Astrocyte (in vitro differentiated cells and primary cell): ENCODE data around the gene JPT2. TPM values are rescaled to one million over a fixed set of nuclear protein-coding genes. Genes with fewer than 3 reads are reported as not detected.

Experiments used
- DNase-seq: peaks from one replicate; pipeline ENCODE4 v3.0.0-alpha.2; 2010; ENCODE audit warnings: low read depth
- FAIRE-seq: peaks from 2 replicates; lab custom pipeline; 2011; peaks lifted over from hg19 to GRCh38; lab: Jason Lieb, UNC
- H2AFZ ChIP-seq: 2 replicates; pipeline ENCODE4 v1.6.0; 2012; ENCODE audit warnings: low read depth, low read length, inconsistent platforms
- H3K27ac ChIP-seq: 2 replicates; pipeline ENCODE4 v1.5.1; 2011; ENCODE audit warnings: low read depth, low read length, inconsistent platforms
- H3K27me3 ChIP-seq: 2 replicates; pipeline ENCODE4 v1.6.0; 2011; ENCODE audit warnings: low read length, inconsistent platforms; ENCODE audit not compliant: insufficient read depth
- H3K36me3 ChIP-seq: 2 replicates; pipeline ENCODE4 v1.5.1; 2011; ENCODE audit warnings: low read length, inconsistent platforms; ENCODE audit not compliant: insufficient read depth
- H3K4me1 ChIP-seq: 2 replicates; pipeline ENCODE4 v1.5.1; 2011; ENCODE audit warnings: low read length, inconsistent platforms; ENCODE audit not compliant: insufficient read depth
- H3K4me2 ChIP-seq: 2 replicates; pipeline ENCODE4 v1.6.0; 2012; ENCODE audit warnings: low read length, inconsistent platforms
- H3K4me3 ChIP-seq: 2 replicates; pipeline ENCODE4 v1.5.1; 2011; ENCODE audit warnings: low read depth, mild to moderate bottlenecking, low read length, inconsistent platforms; ENCODE audit not compliant: insufficient read depth
- H3K79me2 ChIP-seq: 2 replicates; pipeline ENCODE4 v1.6.0; 2012; ENCODE audit warnings: mild to moderate bottlenecking, low read length, inconsistent platforms; ENCODE audit not compliant: insufficient read depth
- H3K9ac ChIP-seq: 2 replicates; pipeline ENCODE4 v1.6.0; 2012; ENCODE audit warnings: mild to moderate bottlenecking, low read length, inconsistent platforms
- H3K9me3 ChIP-seq: 2 replicates; pipeline ENCODE4 v1.5.1; 2012; ENCODE audit warnings: low read depth, mild to moderate bottlenecking, low read length, inconsistent platforms; ENCODE audit not compliant: insufficient read depth
- H4K20me1 ChIP-seq: 2 replicates; pipeline ENCODE4 v1.6.0; 2012; ENCODE audit warnings: low read length, inconsistent platforms; ENCODE audit not compliant: insufficient read depth
- H3K27ac Mint-ChIP-seq: one replicate; pipeline ENCODE4 v1.8.0; 2021; ENCODE audit warnings: mild to moderate bottlenecking, mixed read lengths; ENCODE audit not compliant: unreplicated experiment
- H3K27me3 Mint-ChIP-seq: one replicate; pipeline ENCODE4 v1.8.0; 2021; ENCODE audit warnings: low read depth, mixed read lengths; ENCODE audit not compliant: unreplicated experiment
- H3K36me3 Mint-ChIP-seq: one replicate; pipeline ENCODE4 v1.8.0; 2021; ENCODE audit warnings: low read depth, mixed read lengths; ENCODE audit not compliant: unreplicated experiment
- H3K4me1 Mint-ChIP-seq: one replicate; pipeline ENCODE4 v1.8.0; 2021; ENCODE audit warnings: low read depth, mixed read lengths; ENCODE audit not compliant: unreplicated experiment
- H3K4me3 Mint-ChIP-seq: one replicate; pipeline ENCODE4 v1.8.0; 2021; ENCODE audit warnings: mild to moderate bottlenecking, moderate library complexity, mixed read lengths; ENCODE audit not compliant: unreplicated experiment
- H3K9me3 Mint-ChIP-seq: one replicate; pipeline ENCODE4 v1.8.0; 2021; ENCODE audit warnings: mild to moderate bottlenecking, mixed read lengths; ENCODE audit not compliant: unreplicated experiment
- EZH2 ChIP-seq: IDR thresholded peaks from 2 replicates; pipeline ENCODE4 v1.6.1; 2012; ENCODE audit warnings: mild to moderate bottlenecking, low read length, inconsistent platforms; ENCODE audit not compliant: insufficient read depth
- total RNA-seq: library from RNA; stranded (reverse); gene quantifications from 2 replicates; pipeline ENCODE4 v1.2.1, GENCODE V29; 2021
- TF ChIP-seq, protein P1 (sequence below): IDR thresholded peaks from 2 replicates; pipeline ENCODE4 v1.5.1; 2011; ENCODE audit warnings: low read depth, mild to moderate bottlenecking, inconsistent platforms, low read length, moderate library complexity; ENCODE audit not compliant: insufficient read depth

The JPT2 gene
- total RNA-seq, 1 donor from 2014 or later: 143 TPM

- DNase-seq: no peak
- peak overlapping the region; percentile 68 for H3K4me2 ChIP-seq
- H2AFZ ChIP-seq: no peak overlapping the region
- no peak for TF ChIP-seq EZH2
- TF ChIP-seq, protein P1, sequence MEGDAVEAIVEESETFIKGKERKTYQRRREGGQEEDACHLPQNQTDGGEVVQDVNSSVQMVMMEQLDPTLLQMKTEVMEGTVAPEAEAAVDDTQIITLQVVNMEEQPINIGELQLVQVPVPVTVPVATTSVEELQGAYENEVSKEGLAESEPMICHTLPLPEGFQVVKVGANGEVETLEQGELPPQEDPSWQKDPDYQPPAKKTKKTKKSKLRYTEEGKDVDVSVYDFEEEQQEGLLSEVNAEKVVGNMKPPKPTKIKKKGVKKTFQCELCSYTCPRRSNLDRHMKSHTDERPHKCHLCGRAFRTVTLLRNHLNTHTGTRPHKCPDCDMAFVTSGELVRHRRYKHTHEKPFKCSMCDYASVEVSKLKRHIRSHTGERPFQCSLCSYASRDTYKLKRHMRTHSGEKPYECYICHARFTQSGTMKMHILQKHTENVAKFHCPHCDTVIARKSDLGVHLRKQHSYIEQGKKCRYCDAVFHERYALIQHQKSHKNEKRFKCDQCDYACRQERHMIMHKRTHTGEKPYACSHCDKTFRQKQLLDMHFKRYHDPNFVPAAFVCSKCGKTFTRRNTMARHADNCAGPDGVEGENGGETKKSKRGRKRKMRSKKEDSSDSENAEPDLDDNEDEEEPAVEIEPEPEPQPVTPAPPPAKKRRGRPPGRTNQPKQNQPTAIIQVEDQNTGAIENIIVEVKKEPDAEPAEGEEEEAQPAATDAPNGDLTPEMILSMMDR: no peak
- peak overlapping the region; percentile 75 for H3K9ac ChIP-seq
- peaks cover 52% of the 10 kb centered on the region for H3K36me3 ChIP-seq
- no peak overlapping the region for H3K4me3 Mint-ChIP-seq
- peak overlapping the region; percentile 97 for H3K27ac Mint-ChIP-seq
- H3K4me1 ChIP-seq: peaks cover 49% of the 10 kb centered on the region
- peaks cover 53% of the 10 kb centered on the region for H3K4me1 Mint-ChIP-seq
- peaks cover 89% of the 10 kb centered on the region for H3K79me2 ChIP-seq
- H3K36me3 Mint-ChIP-seq: peaks cover 34% of the 10 kb centered on the region
- peak overlapping the region; percentile 97 for H3K27ac ChIP-seq
- H3K27me3 ChIP-seq: no peaks in the 10 kb centered on the region
- H3K9me3 Mint-ChIP-seq: no peaks in the 10 kb centered on the region
- no peaks in the 10 kb centered on the region for H3K9me3 ChIP-seq
- H3K4me3 ChIP-seq: no peak overlapping the region
- H4K20me1 ChIP-seq: peaks cover 18% of the 10 kb centered on the region
- H3K27me3 Mint-ChIP-seq: no peaks in the 10 kb centered on the region
- no peak for FAIRE-seq
Measured at GRCh38 chr16:1689853-1690252, 11.8 kb downstream of the JPT2 start.

DNA sequence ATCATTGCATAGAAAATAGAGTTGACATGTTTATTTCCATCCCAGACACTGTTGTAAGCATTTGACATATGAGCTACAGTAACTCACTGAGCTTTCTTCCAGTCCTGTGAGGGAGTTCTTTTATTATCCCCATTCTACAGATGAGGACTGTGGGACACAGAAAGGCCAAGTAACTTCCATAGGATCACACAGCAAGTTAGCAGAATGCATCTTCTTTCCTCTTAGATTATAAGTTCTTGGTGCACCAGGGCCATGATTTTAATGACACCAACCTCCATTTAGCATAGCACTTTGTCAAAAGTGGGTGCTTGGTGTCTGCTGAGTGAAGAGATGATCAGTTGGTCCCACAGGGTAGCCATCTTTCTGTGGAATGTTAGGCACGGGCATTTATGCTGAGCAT, 12.7 kb downstream of the JPT2 start:
- Histone ChIP-seq H2AFZ (no peak overlapping the region), H3K4me1 (peaks cover 49% of the 10 kb centered on the region), H3K79me2 (peaks cover 87% of the 10 kb centered on the region), H3K4me3 (no peak overlapping the region), H3K27ac (peak overlapping the region; percentile 97), H3K9me3 (no peaks in the 10 kb centered on the region), H3K9ac (peak overlapping the region; percentile 69), H3K4me2 (peak overlapping the region; percentile 82), H3K36me3 (peaks cover 45% of the 10 kb centered on the region), H3K27me3 (no peaks in the 10 kb centered on the region), H4K20me1 (peaks cover 14% of the 10 kb centered on the region)
- Mint-ChIP-seq H3K27me3 (no peaks in the 10 kb centered on the region), H3K36me3 (peaks cover 34% of the 10 kb centered on the region), H3K4me3 (no peak overlapping the region), H3K4me1 (peaks cover 53% of the 10 kb centered on the region), H3K9me3 (no peaks in the 10 kb centered on the region), H3K27ac (peak overlapping the region; percentile 22)
- TF ChIP-seq EZH2: no peak
- TF ChIP-seq, protein P1: no peak
- FAIRE-seq (no peak), DNase-seq (no peak)

DNA sequence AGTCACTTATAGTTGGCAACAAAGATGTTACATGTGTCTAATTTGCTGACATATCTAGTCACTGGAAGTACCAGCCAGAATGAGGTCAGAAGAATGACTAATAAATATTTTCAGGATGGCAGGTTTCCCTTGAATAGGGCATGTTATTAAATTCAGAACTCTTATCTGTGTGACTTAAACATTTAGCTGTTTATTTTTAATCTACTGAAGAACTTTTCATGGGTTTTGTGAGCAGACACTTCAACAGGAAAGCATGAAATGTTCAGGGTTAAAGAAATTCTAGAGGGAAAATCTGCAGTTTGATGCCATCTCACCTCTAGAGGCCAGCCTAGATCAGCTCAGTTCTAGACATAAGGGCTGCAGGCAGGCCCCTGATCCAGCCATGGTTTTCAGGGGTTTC, 13.2 kb downstream of the JPT2 start:
- Histone ChIP-seq H3K27ac (peak overlapping the region; percentile 97), H3K9me3 (no peaks in the 10 kb centered on the region), H3K4me3 (no peak overlapping the region), H3K4me1 (peaks cover 49% of the 10 kb centered on the region), H3K36me3 (peaks cover 44% of the 10 kb centered on the region), H3K9ac (peak overlapping the region; percentile 69), H2AFZ (no peak overlapping the region), H3K27me3 (no peaks in the 10 kb centered on the region), H4K20me1 (peaks cover 14% of the 10 kb centered on the region), H3K4me2 (peak overlapping the region; percentile 82), H3K79me2 (peaks cover 88% of the 10 kb centered on the region)
- Mint-ChIP-seq H3K4me3 (no peak overlapping the region), H3K4me1 (peaks cover 53% of the 10 kb centered on the region), H3K27ac (peak overlapping the region; percentile 83), H3K36me3 (peaks cover 39% of the 10 kb centered on the region), H3K27me3 (no peaks in the 10 kb centered on the region), H3K9me3 (no peaks in the 10 kb centered on the region)
- peak; percentile 66 for DNase-seq
- FAIRE-seq: no peak
- TF ChIP-seq, protein P1: peak; percentile 18
- TF ChIP-seq EZH2: no peak
